HCT116 (cell line): ENCODE results near the gene PBX3. TPM values are rescaled to one million over a fixed set of nuclear protein-coding genes. Genes with fewer than 3 reads are reported as not detected.

Source experiments
- ATAC-seq: fragments of 200-7000 bp; cut with Tn5 transposase; 2 replicates; pipeline ENCODE4 v1.9.1; 2020; ENCODE audit warnings: mild to moderate bottlenecking, moderate library complexity
- BruUV-seq: library from RNA; stranded (reverse); fragments of 400-500 nt; replicated peaks from 2 replicates; lab custom pipeline; 2021; lab: Mats Ljungman, UMichigan
- CTCF ChIA-PET: fragments of 300-600 bp; sonication (Branson Sonifier 250); formaldehyde crosslinking; loops from one replicate; lab custom pipeline; 2021; ENCODE audit warnings: antibody characterized with exemption; lab: Charles Lee
- POLR2A ChIA-PET: fragments of 300-600, 350-600 bp; sonication (Branson Sonifier 250); formaldehyde crosslinking; loops from one replicate; lab custom pipeline; 2021; ENCODE audit warnings: antibody characterized with exemption; lab: Charles Lee
- RAD21 ChIA-PET, 2 experiments: fragments of 300-600 bp; sonication (Branson Sonifier 250); formaldehyde crosslinking; loops; one replicate each; lab custom pipeline; 2023; ENCODE audit warnings: low total read pairs in 2 of 2; ENCODE audit not compliant: uncharacterized antibody in 2 of 2, unreplicated experiment in 2 of 2, low non-redundant PET in 1 of 2; lab: Charles Lee
- DNase-seq: peaks from one replicate; pipeline ENCODE4 v3.0.0-alpha.2; 2010; ENCODE audit warnings: low read depth, low spot score
- H2AFZ ChIP-seq: fragments of 200-600 bp; shearing (Covaris generic), sonication (generic); 2 replicates; pipeline ENCODE4 v1.6.1; 2017; ENCODE audit warnings: low read depth, mixed run types, mixed read lengths, antibody characterized with exemption, low read length; ENCODE audit not compliant: poor library complexity, severe bottlenecking
- H3K27ac ChIP-seq: 2 replicates; pipeline ENCODE4 v1.5.1; 2012; ENCODE audit warnings: low read depth, low read length
- H3K27me3 ChIP-seq: fragments of 200-600 bp; sonication (generic); 2 replicates; pipeline ENCODE4 v1.6.1; 2016; ENCODE audit warnings: mixed run types, low read length, mixed read lengths; ENCODE audit not compliant: insufficient read depth
- H3K36me3 ChIP-seq, 2 experiments: fragments of 200-500 bp in 1 of 2; fragments of 200-600 bp in 1 of 2; sonication (Bioruptor generic) in 1 of 2; sonication (generic) in 1 of 2; 2 replicates each; pipeline versions ENCODE4 v1.5.1 to v1.6.1; 2014 to 2016; ENCODE audit warnings: low read length in 2 of 2, inconsistent platforms in 1 of 2, mixed read lengths in 1 of 2, mixed run types in 1 of 2; ENCODE audit not compliant: insufficient read depth in 2 of 2, control insufficient read depth in 1 of 2
- H3K4me1 ChIP-seq, 2 experiments: fragments of 200-600 bp in 1 of 2; sonication (generic) in 1 of 2; 2 replicates each; pipeline versions ENCODE4 v1.5.1 to v1.6.1; 2012 to 2017; ENCODE audit warnings: low read length in 2 of 2, inconsistent platforms in 1 of 2, mild to moderate bottlenecking in 1 of 2, mixed read lengths in 1 of 2, mixed run types in 1 of 2, moderate library complexity in 1 of 2; ENCODE audit not compliant: insufficient read depth in 2 of 2, control insufficient read depth in 1 of 2
- H3K4me2 ChIP-seq: fragments of 200-600 bp; sonication (generic); 2 replicates; pipeline ENCODE4 v1.6.1; 2017; ENCODE audit warnings: mixed run types, low read length, mixed read lengths
- H3K4me3 ChIP-seq, 2 experiments: fragments of 200-600 bp in 1 of 2; sonication (generic) in 1 of 2; replicated peaks in 1 of 2; 2 replicates each; pipeline ENCODE4 v1.5.1; 2011 to 2016; ENCODE audit warnings: low read length in 2 of 2, control low read depth in 1 of 2, low read depth in 1 of 2, mild to moderate bottlenecking in 1 of 2, mixed read lengths in 1 of 2, mixed run types in 1 of 2
- H3K79me2 ChIP-seq: fragments of 200-600 bp; sonication (generic); 2 replicates; pipeline ENCODE4 v1.6.1; 2017; ENCODE audit warnings: mild to moderate bottlenecking, mixed run types, low read length, moderate library complexity, mixed read lengths; ENCODE audit not compliant: insufficient read depth
- H3K9ac ChIP-seq: fragments of 200-600 bp; sonication (generic); 2 replicates; pipeline ENCODE4 v1.6.1; 2016; ENCODE audit warnings: low read length, mixed read lengths
- H3K9me2 ChIP-seq: fragments of 200-600 bp; sonication (generic), shearing (Covaris generic); 2 replicates; pipeline ENCODE4 v1.6.1; 2017; ENCODE audit warnings: mixed run types, mild to moderate bottlenecking, moderate library complexity; ENCODE audit not compliant: insufficient read depth
- H3K9me3 ChIP-seq, 2 experiments: fragments of 200-500 bp in 1 of 2; fragments of 200-600 bp in 1 of 2; sonication (Bioruptor generic) in 1 of 2; sonication (generic) in 1 of 2; 2 replicates each; pipeline ENCODE4 v1.6.1; 2014 to 2017; ENCODE audit warnings: low read length in 2 of 2, mixed read lengths in 2 of 2, inconsistent platforms in 1 of 2, low read depth in 1 of 2, mild to moderate bottlenecking in 1 of 2, mixed run types in 1 of 2, moderate library complexity in 1 of 2; ENCODE audit not compliant: control insufficient read depth in 1 of 2, insufficient read depth in 1 of 2
- H4K20me1 ChIP-seq: fragments of 200-600 bp; sonication (generic), shearing (Covaris generic); 2 replicates; pipeline ENCODE4 v1.6.1; 2017; ENCODE audit warnings: mixed run types, mild to moderate bottlenecking, moderate library complexity; ENCODE audit not compliant: insufficient read depth
- CBX3 ChIP-seq: IDR thresholded peaks from 2 replicates; pipeline ENCODE4 v1.6.1; 2012; ENCODE audit warnings: low read depth
- CEBPB ChIP-seq: IDR thresholded peaks from 2 replicates; pipeline ENCODE4 v1.6.1; 2012; ENCODE audit warnings: low read depth
- EGR1 ChIP-seq: IDR thresholded peaks from 2 replicates; pipeline ENCODE4 v1.6.1; 2012; ENCODE audit warnings: low read depth
- ELF1 ChIP-seq: IDR thresholded peaks from 2 replicates; pipeline ENCODE4 v1.6.1; 2012; ENCODE audit warnings: low read depth, borderline replicate concordance
- EZH2 ChIP-seq: fragments of 200-600 bp; sonication (generic); IDR thresholded peaks from 2 replicates; pipeline ENCODE4 v1.6.1; 2017; ENCODE audit warnings: antibody characterized with exemption, mixed run types
- EZH2phosphoT487 ChIP-seq: fragments of 200-600 bp; IDR thresholded peaks from 2 replicates; pipeline ENCODE4 v1.6.1; 2018; ENCODE audit warnings: antibody characterized with exemption, borderline replicate concordance
- FOSL1 ChIP-seq: IDR thresholded peaks from 2 replicates; pipeline ENCODE4 v1.6.1; 2012; ENCODE audit warnings: low read depth
- JUND ChIP-seq: IDR thresholded peaks from 2 replicates; pipeline ENCODE4 v1.6.1; 2012
- POLR2A ChIP-seq: IDR thresholded peaks from 2 replicates; pipeline ENCODE4 v1.7.0; 2011; ENCODE audit warnings: borderline replicate concordance; ENCODE audit not compliant: insufficient read depth, insufficient read length; ENCODE audit errors: extremely low read depth
- POLR2AphosphoS5 ChIP-seq: IDR thresholded peaks from 2 replicates; pipeline ENCODE4 v1.6.1; 2011; ENCODE audit warnings: mild to moderate bottlenecking, low read depth, low read length, moderate library complexity
- RAD21 ChIP-seq: IDR thresholded peaks from 2 replicates; pipeline ENCODE4 v1.6.1; 2012; ENCODE audit warnings: low read depth, mild to moderate bottlenecking
- SIN3A ChIP-seq: IDR thresholded peaks from 2 replicates; pipeline ENCODE4 v1.6.1; 2012; ENCODE audit warnings: low read depth
- SP1 ChIP-seq: IDR thresholded peaks from 2 replicates; pipeline ENCODE4 v1.6.1; 2012; ENCODE audit warnings: low read depth
- SRF ChIP-seq: IDR thresholded peaks from 2 replicates; pipeline ENCODE4 v1.6.1; 2012; ENCODE audit warnings: low read depth
- TCF7L2 ChIP-seq: IDR thresholded peaks from 2 replicates; pipeline ENCODE4 v1.7.0; 2011; ENCODE audit warnings: borderline replicate concordance, inconsistent platforms; ENCODE audit not compliant: insufficient read depth, insufficient read length; ENCODE audit errors: extremely low read depth
- YY1 ChIP-seq: IDR thresholded peaks from 2 replicates; pipeline ENCODE4 v1.6.1; 2011; ENCODE audit warnings: low read length, low read depth, moderate library complexity, mild to moderate bottlenecking; ENCODE audit not compliant: insufficient replicate concordance; ENCODE audit errors: extremely low read depth
- ZFX ChIP-seq: fragments of 450-650 bp; IDR thresholded peaks from 2 replicates; pipeline ENCODE4 v1.6.1; 2017
- intact Hi-C: fragments of 100-400 bp; cut with micrococcal nuclease; formaldehyde crosslinking; loops from 2 replicates; pipeline ENCODE4 v1.10.0; 2022
- total RNA-seq: library from RNA; stranded (reverse); gene quantifications from one replicate; pipeline ENCODE4 v1.2.1, GENCODE V29; 2021; ENCODE audit not compliant: unreplicated experiment
- TF ChIP-seq, protein P1 (sequence below): IDR thresholded peaks from 2 replicates; pipeline ENCODE4 v1.6.1; 2012; ENCODE audit warnings: low read depth
- TF ChIP-seq, protein P2 (sequence below): IDR thresholded peaks from 2 replicates; pipeline ENCODE4 v1.6.1; 2012
- TF ChIP-seq, protein P3 (sequence below), 3 experiments: fragments of 200-600 bp in 1 of 3; sonication (generic) in 1 of 3; IDR thresholded peaks in 2 of 3; conservative IDR thresholded peaks in 1 of 3; 2 replicates each; pipeline ENCODE4 v1.5.1; 2012 to 2017; ENCODE audit warnings: low read depth in 2 of 3, low read length in 2 of 3, antibody characterized with exemption in 1 of 3, borderline replicate concordance in 1 of 3, control low read depth in 1 of 3, mild to moderate bottlenecking in 1 of 3, mixed read lengths in 1 of 3, mixed run types in 1 of 3, moderate library complexity in 1 of 3; ENCODE audit not compliant: insufficient read depth in 1 of 3
- TF ChIP-seq, protein P4 (sequence below): IDR thresholded peaks from 2 replicates; pipeline ENCODE4 v1.6.1; 2012

PBX3 gene
- total RNA-seq, 1 experiment from 2014 or later: 13.5 TPM

DNA sequence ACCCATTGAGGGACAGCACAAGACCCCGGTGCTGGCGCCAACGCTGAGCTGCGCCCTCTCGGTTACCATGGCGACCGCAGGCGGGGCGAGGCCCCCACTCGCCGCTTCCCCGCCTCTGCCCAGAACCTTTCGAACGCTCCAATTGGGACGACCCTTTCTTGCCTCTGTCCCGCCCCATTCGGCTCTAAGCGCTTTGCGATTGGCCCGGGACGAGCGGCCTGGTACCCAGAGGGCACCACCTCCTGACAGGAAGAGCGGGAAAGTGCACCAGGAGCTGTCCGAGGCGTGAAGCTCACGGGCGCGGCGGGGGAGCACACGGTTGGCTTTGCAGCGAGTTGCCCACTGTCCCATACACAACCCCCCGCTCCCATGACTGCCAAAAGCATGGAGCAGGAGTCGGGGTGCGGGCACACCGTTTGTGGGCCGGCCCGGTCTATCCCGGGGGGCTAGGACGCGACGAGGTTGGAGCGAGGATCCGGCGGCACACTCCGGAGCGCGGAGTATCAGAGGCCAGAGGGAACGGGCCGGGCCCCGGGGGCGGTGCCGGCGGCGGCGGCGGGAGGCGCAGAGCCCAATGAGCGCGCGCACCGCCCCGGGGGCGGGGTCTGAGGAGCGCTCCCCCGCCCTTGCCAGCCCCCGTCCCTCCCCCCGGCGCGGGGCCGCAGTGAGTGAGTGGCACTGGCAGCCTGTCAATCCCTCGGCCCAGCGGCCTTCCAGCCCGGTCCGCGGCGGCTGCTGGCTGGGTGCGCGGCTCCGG is 978 bp upstream of the PBX3 start:
- Histone ChIP-seq H3K27me3 (no peaks in the 10 kb centered on the region), H2AFZ (peak overlapping the region; percentile 13), H3K9me3 (no peaks in the 10 kb centered on the region), H3K36me3 (no peaks in the 10 kb centered on the region), H4K20me1 (no peaks in the 10 kb centered on the region), H3K79me2 (no peaks in the 10 kb centered on the region), H3K9me2 (no peaks in the 10 kb centered on the region), H3K4me1 (peaks cover 3 to 23% of the 10 kb centered on the region in 2 experiments; a peak in 3 of 4 replicates), H3K9ac (peak overlapping the region; percentile 27), H3K27ac (peak overlapping the region; percentile 69), H3K4me2 (peak overlapping the region; percentile 80), H3K4me3 (peak overlapping the region; percentile 22 to 44; a peak in 3 of 4 replicates)
- RAD21 ChIA-PET: interaction anchor here in 1 of 2 experiments (0.6 kb wide), 1 partner anchor 239 kb away, joined by 3 read pairs; no protein-coding TSS in a partner anchor
- DNase-seq: peak; percentile 91
- POLR2A ChIA-PET: no interaction called here
- peak; percentile 90 for ATAC-seq
- CTCF ChIA-PET: no interaction called here
- intact Hi-C loops: loop anchor here (5.0 to 10.0 kb wide), 2 partner anchors 339 to 479 kb away; no protein-coding TSS in a partner anchor
- no TSS peak for BruUV-seq
- TF ChIP-seq EZH2phosphoT487: no peak
- TF ChIP-seq, protein P1, sequence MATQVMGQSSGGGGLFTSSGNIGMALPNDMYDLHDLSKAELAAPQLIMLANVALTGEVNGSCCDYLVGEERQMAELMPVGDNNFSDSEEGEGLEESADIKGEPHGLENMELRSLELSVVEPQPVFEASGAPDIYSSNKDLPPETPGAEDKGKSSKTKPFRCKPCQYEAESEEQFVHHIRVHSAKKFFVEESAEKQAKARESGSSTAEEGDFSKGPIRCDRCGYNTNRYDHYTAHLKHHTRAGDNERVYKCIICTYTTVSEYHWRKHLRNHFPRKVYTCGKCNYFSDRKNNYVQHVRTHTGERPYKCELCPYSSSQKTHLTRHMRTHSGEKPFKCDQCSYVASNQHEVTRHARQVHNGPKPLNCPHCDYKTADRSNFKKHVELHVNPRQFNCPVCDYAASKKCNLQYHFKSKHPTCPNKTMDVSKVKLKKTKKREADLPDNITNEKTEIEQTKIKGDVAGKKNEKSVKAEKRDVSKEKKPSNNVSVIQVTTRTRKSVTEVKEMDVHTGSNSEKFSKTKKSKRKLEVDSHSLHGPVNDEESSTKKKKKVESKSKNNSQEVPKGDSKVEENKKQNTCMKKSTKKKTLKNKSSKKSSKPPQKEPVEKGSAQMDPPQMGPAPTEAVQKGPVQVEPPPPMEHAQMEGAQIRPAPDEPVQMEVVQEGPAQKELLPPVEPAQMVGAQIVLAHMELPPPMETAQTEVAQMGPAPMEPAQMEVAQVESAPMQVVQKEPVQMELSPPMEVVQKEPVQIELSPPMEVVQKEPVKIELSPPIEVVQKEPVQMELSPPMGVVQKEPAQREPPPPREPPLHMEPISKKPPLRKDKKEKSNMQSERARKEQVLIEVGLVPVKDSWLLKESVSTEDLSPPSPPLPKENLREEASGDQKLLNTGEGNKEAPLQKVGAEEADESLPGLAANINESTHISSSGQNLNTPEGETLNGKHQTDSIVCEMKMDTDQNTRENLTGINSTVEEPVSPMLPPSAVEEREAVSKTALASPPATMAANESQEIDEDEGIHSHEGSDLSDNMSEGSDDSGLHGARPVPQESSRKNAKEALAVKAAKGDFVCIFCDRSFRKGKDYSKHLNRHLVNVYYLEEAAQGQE: no peak; the same call in 1 of the 2 replicates
- TF ChIP-seq POLR2AphosphoS5: peak; percentile 74
- no peak for TF ChIP-seq ELF1
- no peak for TF ChIP-seq CEBPB
- no peak for TF ChIP-seq RAD21
- TF ChIP-seq SRF: no peak
- TF ChIP-seq TCF7L2: peak; percentile 37
- TF ChIP-seq FOSL1: no peak
- TF ChIP-seq, protein P2, sequence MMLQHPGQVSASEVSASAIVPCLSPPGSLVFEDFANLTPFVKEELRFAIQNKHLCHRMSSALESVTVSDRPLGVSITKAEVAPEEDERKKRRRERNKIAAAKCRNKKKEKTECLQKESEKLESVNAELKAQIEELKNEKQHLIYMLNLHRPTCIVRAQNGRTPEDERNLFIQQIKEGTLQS: no peak
- no peak for TF ChIP-seq POLR2A
- TF ChIP-seq SP1: peak; percentile 82
- TF ChIP-seq EZH2: no peak
- TF ChIP-seq JUND: no peak
- TF ChIP-seq, protein P3, sequence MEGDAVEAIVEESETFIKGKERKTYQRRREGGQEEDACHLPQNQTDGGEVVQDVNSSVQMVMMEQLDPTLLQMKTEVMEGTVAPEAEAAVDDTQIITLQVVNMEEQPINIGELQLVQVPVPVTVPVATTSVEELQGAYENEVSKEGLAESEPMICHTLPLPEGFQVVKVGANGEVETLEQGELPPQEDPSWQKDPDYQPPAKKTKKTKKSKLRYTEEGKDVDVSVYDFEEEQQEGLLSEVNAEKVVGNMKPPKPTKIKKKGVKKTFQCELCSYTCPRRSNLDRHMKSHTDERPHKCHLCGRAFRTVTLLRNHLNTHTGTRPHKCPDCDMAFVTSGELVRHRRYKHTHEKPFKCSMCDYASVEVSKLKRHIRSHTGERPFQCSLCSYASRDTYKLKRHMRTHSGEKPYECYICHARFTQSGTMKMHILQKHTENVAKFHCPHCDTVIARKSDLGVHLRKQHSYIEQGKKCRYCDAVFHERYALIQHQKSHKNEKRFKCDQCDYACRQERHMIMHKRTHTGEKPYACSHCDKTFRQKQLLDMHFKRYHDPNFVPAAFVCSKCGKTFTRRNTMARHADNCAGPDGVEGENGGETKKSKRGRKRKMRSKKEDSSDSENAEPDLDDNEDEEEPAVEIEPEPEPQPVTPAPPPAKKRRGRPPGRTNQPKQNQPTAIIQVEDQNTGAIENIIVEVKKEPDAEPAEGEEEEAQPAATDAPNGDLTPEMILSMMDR (IDR thresholded peaks at IDR 0.05 in 2 of 3, conservative IDR thresholded peaks at IDR 0.05 in 1 of 3; ENCODE audit: borderline replicate concordance in 1 of 3, insufficient read depth in 1 of 3, low read depth in 2 of 3, low read length in 2 of 3): no peak
- peak; percentile 44; the same call in 1 of the 2 replicates for TF ChIP-seq EGR1
- TF ChIP-seq, protein P4, sequence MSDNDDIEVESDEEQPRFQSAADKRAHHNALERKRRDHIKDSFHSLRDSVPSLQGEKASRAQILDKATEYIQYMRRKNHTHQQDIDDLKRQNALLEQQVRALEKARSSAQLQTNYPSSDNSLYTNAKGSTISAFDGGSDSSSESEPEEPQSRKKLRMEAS: peak; percentile 100
- TF ChIP-seq SIN3A: peak; percentile 47; the same call in 1 of the 2 replicates
- no peak for TF ChIP-seq YY1
- TF ChIP-seq ZFX: peak; percentile 16; the same call in 1 of the 2 replicates
- TF ChIP-seq CBX3: peak; percentile 100
